AG09309 (cell line): ENCODE measurements around the gene ASB1.

ENCODE experiments used
- DNase-seq: peaks from one replicate; pipeline ENCODE4 v3.0.0-alpha.2; 2010; ENCODE audit warnings: low read depth
- H3K4me3 ChIP-seq: 2 replicates; pipeline ENCODE4 v1.5.1; 2011; ENCODE audit warnings: mild to moderate bottlenecking, low read depth, low read length, moderate library complexity; ENCODE audit not compliant: control insufficient read depth
- TF ChIP-seq, protein P1 (sequence below): IDR thresholded peaks from 2 replicates; pipeline ENCODE4 v1.5.1; 2011; ENCODE audit warnings: mild to moderate bottlenecking, low read depth, low read length, inconsistent platforms; ENCODE audit not compliant: insufficient read depth, control insufficient read depth; ENCODE audit errors: missing control alignments

The ASB1 gene

DNA sequence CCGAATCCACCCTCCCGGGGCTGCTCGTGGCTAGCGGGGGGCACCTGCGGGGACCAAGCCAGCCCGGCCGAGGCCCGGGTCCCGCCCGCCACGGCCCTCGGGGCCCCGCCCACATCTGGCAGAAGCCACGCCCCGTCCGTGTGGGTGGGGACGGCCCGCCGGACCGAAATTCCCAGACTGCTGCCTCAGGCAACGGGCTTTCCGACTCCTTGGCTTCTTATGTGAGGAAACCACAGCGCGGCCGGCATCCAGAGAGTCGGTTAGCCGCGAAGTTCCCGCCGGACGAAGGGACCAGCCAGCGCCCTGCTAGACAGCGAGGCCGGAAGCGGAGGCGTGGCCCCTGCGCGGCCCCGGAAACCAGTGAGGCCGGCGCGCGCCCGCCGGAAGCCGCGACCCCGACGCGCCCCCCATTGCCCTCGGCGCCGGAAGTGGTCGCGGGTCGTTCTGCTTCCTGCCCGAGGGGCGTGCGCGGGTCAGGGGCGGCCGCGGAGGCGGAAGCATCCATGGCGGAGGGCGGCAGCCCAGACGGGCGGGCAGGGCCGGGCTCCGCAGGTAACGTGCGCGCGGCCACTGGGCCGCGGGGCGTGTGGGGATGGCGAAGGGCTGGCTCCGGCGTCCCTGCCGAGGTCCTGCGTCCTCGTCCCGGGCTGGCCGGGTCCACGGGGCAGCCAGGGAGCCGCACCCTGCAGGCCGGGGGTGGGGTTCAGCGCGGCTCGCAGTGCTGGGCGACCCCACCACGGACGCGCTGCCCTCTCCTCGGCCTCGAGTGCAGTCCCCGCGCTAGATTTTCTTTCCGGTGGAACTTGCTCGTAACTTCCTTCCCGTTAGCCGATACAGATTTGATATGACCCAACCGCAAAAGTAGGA is at the start of gene ASB1:
Gene ASB1 (plus strand): TSS at position 360 of the 867 bp plus-strand sequence. CDS start 144 bp downstream, at position 504.
- TF ChIP-seq, protein P1, sequence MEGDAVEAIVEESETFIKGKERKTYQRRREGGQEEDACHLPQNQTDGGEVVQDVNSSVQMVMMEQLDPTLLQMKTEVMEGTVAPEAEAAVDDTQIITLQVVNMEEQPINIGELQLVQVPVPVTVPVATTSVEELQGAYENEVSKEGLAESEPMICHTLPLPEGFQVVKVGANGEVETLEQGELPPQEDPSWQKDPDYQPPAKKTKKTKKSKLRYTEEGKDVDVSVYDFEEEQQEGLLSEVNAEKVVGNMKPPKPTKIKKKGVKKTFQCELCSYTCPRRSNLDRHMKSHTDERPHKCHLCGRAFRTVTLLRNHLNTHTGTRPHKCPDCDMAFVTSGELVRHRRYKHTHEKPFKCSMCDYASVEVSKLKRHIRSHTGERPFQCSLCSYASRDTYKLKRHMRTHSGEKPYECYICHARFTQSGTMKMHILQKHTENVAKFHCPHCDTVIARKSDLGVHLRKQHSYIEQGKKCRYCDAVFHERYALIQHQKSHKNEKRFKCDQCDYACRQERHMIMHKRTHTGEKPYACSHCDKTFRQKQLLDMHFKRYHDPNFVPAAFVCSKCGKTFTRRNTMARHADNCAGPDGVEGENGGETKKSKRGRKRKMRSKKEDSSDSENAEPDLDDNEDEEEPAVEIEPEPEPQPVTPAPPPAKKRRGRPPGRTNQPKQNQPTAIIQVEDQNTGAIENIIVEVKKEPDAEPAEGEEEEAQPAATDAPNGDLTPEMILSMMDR = no peak
- peak within 1 kb of the TSS; percentile 85 for H3K4me3 ChIP-seq
- DNase-seq = no peak

DNA sequence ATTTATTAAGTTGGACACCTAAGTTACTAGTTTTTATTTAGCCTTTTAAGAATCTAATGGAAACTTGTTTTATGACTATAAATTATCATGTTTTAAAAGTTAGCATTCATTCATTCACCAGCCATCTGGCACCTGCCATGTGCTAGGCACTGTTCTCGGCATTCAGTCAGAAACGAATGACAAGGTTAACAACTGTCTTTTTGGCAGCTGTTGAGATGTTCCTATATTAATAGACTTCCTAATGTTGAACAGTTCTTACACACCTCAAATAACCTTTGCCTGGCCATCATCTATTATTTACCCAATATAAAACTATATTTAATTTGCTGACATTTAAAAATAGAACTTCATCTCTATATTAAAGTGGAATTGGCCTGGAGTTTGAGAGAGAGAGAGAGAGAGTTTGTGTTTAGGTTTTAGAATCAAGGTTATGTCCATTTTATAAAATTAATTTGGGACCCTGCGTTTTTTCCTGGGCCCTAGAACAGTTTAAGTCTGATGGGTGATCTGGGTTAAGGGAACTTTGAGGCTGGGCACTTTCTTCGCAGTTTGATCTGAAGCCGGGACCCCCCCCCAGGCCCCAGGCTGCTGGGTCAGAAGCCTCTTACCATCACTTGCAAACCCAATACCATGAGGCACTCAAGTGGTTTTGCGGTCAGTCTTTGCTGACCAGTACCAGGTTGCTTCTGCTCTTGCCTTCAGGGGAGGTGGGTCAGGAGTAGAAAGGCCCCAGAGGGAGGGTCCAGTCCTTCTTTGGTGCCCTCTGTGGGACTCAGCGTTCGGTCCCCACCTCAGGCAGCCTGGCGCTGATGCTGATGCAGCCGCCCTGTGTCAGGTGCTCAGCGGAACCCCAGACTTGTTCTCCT is 48.3 kb upstream of the ASB1 start:
- TF ChIP-seq, protein P1 = no peak
- no peak for DNase-seq
- H3K4me3 ChIP-seq = no peak overlapping the region

DNA sequence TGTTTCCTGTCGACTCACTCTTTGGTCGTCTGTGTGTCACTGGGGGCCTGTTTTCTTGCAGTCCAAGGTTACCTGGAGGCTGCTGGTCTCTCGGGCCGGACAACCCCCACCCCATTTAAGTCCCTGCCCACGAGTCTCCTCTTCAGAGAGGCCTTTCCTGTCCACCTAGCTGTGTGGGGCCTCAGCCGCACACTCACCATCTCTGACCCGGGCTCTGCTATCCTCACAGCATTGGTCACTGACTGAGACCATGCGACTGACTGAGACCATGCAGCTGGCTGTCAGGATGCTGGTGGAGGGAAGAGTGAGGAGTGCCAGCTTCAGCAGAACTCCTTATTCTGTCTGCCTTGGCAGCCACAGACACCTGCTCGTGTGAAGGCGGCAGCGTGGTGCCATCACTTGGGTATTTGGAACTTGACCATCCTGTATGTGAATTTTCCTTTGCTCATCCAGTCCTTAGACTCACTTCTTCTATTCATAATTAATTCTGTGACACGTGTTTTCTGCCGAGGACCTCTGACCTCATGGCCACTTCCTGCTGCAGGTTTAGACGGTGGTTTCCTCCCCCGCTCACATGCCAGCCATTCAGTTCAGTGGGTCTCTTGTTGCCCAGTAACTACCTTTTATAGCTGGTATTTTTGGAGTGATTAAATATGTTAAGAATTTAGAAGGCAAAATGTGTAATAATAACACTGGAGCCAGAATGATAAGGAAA is 47.5 kb upstream of the ASB1 start:
- peak; percentile 71 for DNase-seq
- TF ChIP-seq, protein P1 = no peak
- H3K4me3 ChIP-seq = no peak overlapping the region

GRCh38 chr2:238380336-238380735 is 46.4 kb upstream of the ASB1 start:
- no peak overlapping the region for H3K4me3 ChIP-seq
- no peak for DNase-seq
- TF ChIP-seq, protein P1 = no peak

DNA sequence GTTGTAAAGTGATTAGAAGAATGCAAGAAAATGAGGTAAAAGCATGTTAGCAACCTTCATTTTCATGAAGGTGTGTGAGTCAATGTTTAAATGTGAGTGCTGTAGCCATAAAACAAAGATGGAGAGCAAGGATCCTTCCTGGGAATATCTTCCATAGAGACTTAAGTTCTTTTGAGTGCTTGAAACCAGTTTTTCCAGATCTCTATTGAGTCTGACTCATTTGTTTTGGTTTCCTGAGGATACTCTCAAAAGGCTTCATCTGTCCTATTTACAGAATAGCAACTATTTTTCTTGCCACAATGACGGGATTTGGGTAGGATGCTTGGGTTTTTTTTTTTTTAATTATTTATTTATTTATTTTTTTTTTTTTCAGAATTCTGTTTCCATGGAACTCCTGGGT is 45.9 kb upstream of the ASB1 start:
- no peak for DNase-seq
- TF ChIP-seq, protein P1 = no peak
- no peak overlapping the region for H3K4me3 ChIP-seq
